Astrocyte (in vitro differentiated cells and primary cell): ENCODE measurements around the gene TIMMDC1. TPM values are rescaled to one million over a fixed set of nuclear protein-coding genes. Genes with fewer than 3 reads are reported as not detected.
A peak's percentile ranks its signal among the peaks of the same experiment; 100 is the strongest.
"Not testable (repeated sequence)": the region's sequence is repeated elsewhere in the genome, so short reads cannot be mapped to it uniquely, and the experiment has no call there.

Experiments used
- DNase-seq: peaks from one replicate; pipeline ENCODE4 v3.0.0-alpha.2; 2010; ENCODE audit warnings: low read depth
- FAIRE-seq: peaks from 2 replicates; lab custom pipeline; 2011; peaks lifted over from hg19 to GRCh38; lab: Jason Lieb, UNC
- H2AFZ ChIP-seq: 2 replicates; pipeline ENCODE4 v1.6.0; 2012; ENCODE audit warnings: low read depth, low read length, inconsistent platforms
- H3K27ac ChIP-seq: 2 replicates; pipeline ENCODE4 v1.5.1; 2011; ENCODE audit warnings: low read depth, low read length, inconsistent platforms
- H3K27me3 ChIP-seq: 2 replicates; pipeline ENCODE4 v1.6.0; 2011; ENCODE audit warnings: low read length, inconsistent platforms; ENCODE audit not compliant: insufficient read depth
- H3K36me3 ChIP-seq: 2 replicates; pipeline ENCODE4 v1.5.1; 2011; ENCODE audit warnings: low read length, inconsistent platforms; ENCODE audit not compliant: insufficient read depth
- H3K4me1 ChIP-seq: 2 replicates; pipeline ENCODE4 v1.5.1; 2011; ENCODE audit warnings: low read length, inconsistent platforms; ENCODE audit not compliant: insufficient read depth
- H3K4me2 ChIP-seq: 2 replicates; pipeline ENCODE4 v1.6.0; 2012; ENCODE audit warnings: low read length, inconsistent platforms
- H3K4me3 ChIP-seq: 2 replicates; pipeline ENCODE4 v1.5.1; 2011; ENCODE audit warnings: low read depth, mild to moderate bottlenecking, low read length, inconsistent platforms; ENCODE audit not compliant: insufficient read depth
- H3K79me2 ChIP-seq: 2 replicates; pipeline ENCODE4 v1.6.0; 2012; ENCODE audit warnings: mild to moderate bottlenecking, low read length, inconsistent platforms; ENCODE audit not compliant: insufficient read depth
- H3K9ac ChIP-seq: 2 replicates; pipeline ENCODE4 v1.6.0; 2012; ENCODE audit warnings: mild to moderate bottlenecking, low read length, inconsistent platforms
- H3K9me3 ChIP-seq: 2 replicates; pipeline ENCODE4 v1.5.1; 2012; ENCODE audit warnings: low read depth, mild to moderate bottlenecking, low read length, inconsistent platforms; ENCODE audit not compliant: insufficient read depth
- H4K20me1 ChIP-seq: 2 replicates; pipeline ENCODE4 v1.6.0; 2012; ENCODE audit warnings: low read length, inconsistent platforms; ENCODE audit not compliant: insufficient read depth
- H3K27ac Mint-ChIP-seq: one replicate; pipeline ENCODE4 v1.8.0; 2021; ENCODE audit warnings: mild to moderate bottlenecking, mixed read lengths; ENCODE audit not compliant: unreplicated experiment
- H3K27me3 Mint-ChIP-seq: one replicate; pipeline ENCODE4 v1.8.0; 2021; ENCODE audit warnings: low read depth, mixed read lengths; ENCODE audit not compliant: unreplicated experiment
- H3K36me3 Mint-ChIP-seq: one replicate; pipeline ENCODE4 v1.8.0; 2021; ENCODE audit warnings: low read depth, mixed read lengths; ENCODE audit not compliant: unreplicated experiment
- H3K4me1 Mint-ChIP-seq: one replicate; pipeline ENCODE4 v1.8.0; 2021; ENCODE audit warnings: low read depth, mixed read lengths; ENCODE audit not compliant: unreplicated experiment
- H3K4me3 Mint-ChIP-seq: one replicate; pipeline ENCODE4 v1.8.0; 2021; ENCODE audit warnings: mild to moderate bottlenecking, moderate library complexity, mixed read lengths; ENCODE audit not compliant: unreplicated experiment
- H3K9me3 Mint-ChIP-seq: one replicate; pipeline ENCODE4 v1.8.0; 2021; ENCODE audit warnings: mild to moderate bottlenecking, mixed read lengths; ENCODE audit not compliant: unreplicated experiment
- EZH2 ChIP-seq: IDR thresholded peaks from 2 replicates; pipeline ENCODE4 v1.6.1; 2012; ENCODE audit warnings: mild to moderate bottlenecking, low read length, inconsistent platforms; ENCODE audit not compliant: insufficient read depth
- total RNA-seq: library from RNA; stranded (reverse); gene quantifications from 2 replicates; pipeline ENCODE4 v1.2.1, GENCODE V29; 2021
- TF ChIP-seq, protein P1 (sequence below): IDR thresholded peaks from 2 replicates; pipeline ENCODE4 v1.5.1; 2011; ENCODE audit warnings: low read depth, mild to moderate bottlenecking, inconsistent platforms, low read length, moderate library complexity; ENCODE audit not compliant: insufficient read depth

The TIMMDC1 gene
- total RNA-seq, 1 donor from 2014 or later, result 109 TPM

DNA sequence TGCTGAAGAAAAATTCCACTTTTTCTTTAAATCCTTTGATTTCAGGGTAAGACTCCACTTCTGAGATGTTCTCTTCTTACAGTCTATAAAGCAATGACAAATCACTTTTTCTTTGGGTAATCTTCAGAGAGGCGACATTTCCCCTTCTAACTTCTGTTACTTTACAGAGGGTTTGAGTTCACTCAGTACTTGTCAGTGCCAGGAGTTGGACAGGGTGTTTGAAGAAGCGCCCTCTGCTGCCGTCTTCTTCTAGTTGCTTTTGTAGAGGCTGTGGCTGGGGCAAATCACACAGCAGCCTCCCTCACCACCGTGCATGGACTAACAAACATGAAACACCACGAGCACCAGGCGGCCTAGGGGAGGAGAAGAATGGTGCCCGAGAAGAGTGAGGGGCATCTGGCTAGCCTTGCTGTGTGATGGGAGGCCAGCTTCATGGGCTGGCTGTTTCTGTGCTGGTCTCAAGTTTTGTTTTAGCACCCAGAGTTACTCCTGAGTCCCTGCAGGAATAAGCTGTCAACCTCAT, 61.2 kb downstream of the TIMMDC1 start, which contains the start of gene CD80:
CD80 (minus strand) TSS at position 174 of the 523 bp plus-strand sequence. CDS start 1,886 bp downstream, outside the sequence.
- TF ChIP-seq EZH2, result no peak
- TF ChIP-seq, protein P1, sequence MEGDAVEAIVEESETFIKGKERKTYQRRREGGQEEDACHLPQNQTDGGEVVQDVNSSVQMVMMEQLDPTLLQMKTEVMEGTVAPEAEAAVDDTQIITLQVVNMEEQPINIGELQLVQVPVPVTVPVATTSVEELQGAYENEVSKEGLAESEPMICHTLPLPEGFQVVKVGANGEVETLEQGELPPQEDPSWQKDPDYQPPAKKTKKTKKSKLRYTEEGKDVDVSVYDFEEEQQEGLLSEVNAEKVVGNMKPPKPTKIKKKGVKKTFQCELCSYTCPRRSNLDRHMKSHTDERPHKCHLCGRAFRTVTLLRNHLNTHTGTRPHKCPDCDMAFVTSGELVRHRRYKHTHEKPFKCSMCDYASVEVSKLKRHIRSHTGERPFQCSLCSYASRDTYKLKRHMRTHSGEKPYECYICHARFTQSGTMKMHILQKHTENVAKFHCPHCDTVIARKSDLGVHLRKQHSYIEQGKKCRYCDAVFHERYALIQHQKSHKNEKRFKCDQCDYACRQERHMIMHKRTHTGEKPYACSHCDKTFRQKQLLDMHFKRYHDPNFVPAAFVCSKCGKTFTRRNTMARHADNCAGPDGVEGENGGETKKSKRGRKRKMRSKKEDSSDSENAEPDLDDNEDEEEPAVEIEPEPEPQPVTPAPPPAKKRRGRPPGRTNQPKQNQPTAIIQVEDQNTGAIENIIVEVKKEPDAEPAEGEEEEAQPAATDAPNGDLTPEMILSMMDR, result peak; percentile 11
- Histone ChIP-seq H3K27ac (no peak within 1 kb of the TSS), H3K4me3 (no peak within 1 kb of the TSS), H3K9ac (no peak within 1 kb of the TSS), H3K9me3 (no peaks in the 10 kb centered on the region), H2AFZ (no peak within 1 kb of the TSS), H3K4me1 (no peaks in the 10 kb centered on the region), H3K79me2 (no peaks in the 10 kb centered on the region), H3K27me3 (peaks cover 6% of the 10 kb centered on the region), H4K20me1 (no peaks in the 10 kb centered on the region), H3K36me3 (no peaks in the 10 kb centered on the region), H3K4me2 (no peak within 1 kb of the TSS)
- DNase-seq (peak; percentile 21), FAIRE-seq (no peak)
- Mint-ChIP-seq H3K27me3 (peaks cover 19% of the 10 kb centered on the region), H3K36me3 (no peaks in the 10 kb centered on the region), H3K27ac (no peak within 1 kb of the TSS), H3K4me1 (no peaks in the 10 kb centered on the region), H3K9me3 (no peaks in the 10 kb centered on the region), H3K4me3 (no peak within 1 kb of the TSS)

DNA sequence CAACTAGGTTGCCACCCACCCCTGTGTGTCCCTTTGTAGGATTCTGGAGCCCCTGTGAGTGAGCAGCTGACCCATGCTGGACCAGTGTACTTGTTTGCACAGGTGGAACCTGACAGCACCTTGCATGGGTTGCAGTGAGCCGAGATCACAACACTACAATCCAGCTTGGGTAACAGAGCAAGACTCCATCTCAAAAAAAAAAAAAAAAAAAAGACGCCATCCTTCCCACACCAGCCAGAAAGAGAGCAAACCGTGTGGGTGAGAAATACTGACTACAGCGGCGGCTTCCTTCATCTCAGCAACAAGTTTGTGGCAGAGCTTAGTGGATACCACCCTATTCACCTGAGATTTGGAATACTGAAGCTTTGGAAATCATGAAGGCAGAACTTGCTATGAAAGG, 61.8 kb downstream of the TIMMDC1 start:
- H2AFZ ChIP-seq, result no peak overlapping the region
- Mint-ChIP-seq H3K9me3 (no peaks in the 10 kb centered on the region), H3K27ac (no peak overlapping the region), H3K36me3 (no peaks in the 10 kb centered on the region), H3K4me3 (no peak overlapping the region), H3K4me1 (no peaks in the 10 kb centered on the region), H3K27me3 (peaks cover 13% of the 10 kb centered on the region)
- no peak overlapping the region for H3K4me2 ChIP-seq
- H3K9me3 ChIP-seq, result no peaks in the 10 kb centered on the region
- peaks cover 6% of the 10 kb centered on the region for H3K27me3 ChIP-seq
- DNase-seq (no peak), FAIRE-seq (no peak)
- no peak overlapping the region for H3K9ac ChIP-seq
- TF ChIP-seq, protein P1, result no peak
- no peak for TF ChIP-seq EZH2
- H3K4me1 ChIP-seq, result no peaks in the 10 kb centered on the region
- no peaks in the 10 kb centered on the region for H3K79me2 ChIP-seq
- no peaks in the 10 kb centered on the region for H4K20me1 ChIP-seq
- H3K36me3 ChIP-seq, result no peaks in the 10 kb centered on the region
- H3K4me3 ChIP-seq, result no peak overlapping the region
- H3K27ac ChIP-seq, result no peak overlapping the region

DNA sequence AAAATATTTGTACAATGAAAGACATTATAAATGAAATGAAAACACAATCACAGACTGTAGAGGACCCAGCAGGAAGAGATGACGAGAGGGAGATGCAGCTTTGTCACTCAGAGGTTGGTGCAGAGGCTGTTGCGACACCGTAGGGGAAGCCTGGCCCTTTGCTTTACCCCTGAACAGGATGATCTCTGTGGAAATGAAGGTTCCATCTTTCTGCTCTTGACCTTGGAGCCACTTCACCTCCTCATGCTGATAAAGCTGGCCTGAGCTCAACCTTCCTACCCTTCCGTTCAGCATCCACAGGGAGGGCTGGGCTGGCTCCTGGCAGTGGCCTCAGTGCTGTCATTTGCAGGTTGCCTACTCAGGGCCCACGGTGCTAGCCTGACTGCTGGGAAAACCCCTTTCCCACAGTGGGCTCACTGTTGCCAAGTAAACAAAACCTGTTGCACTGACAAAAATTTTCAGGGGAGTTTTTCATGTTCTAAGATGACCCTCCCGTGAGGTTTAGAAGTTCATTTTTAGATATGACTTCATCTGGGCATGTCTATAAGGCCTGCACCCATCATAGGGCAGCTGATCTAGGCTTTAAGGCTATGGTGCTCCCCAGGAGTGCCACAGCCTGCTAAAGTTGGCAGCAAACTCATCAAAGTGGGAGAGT, 64.1 kb downstream of the TIMMDC1 start:
- TF ChIP-seq EZH2, result no peak
- TF ChIP-seq, protein P1, result no peak

DNA sequence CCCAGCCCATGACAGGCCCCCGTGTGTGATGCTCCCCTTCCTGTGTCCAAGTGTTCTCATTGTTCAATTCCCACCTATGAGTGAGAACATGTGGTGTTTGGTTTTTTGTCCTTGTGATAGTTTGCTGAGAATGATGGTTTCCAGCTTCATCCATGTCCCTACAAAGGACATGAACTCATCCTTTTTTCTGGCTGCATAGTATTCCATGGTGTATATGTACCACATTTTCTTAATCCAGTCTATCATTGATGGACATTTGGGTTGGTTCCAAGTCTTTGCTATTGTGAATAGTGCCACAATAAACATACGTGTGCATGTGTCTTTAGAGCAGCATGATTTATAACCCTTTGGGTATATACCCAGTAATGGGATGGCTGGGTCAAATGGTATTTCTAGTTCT, 65.0 kb downstream of the TIMMDC1 start:
- H4K20me1 ChIP-seq, H3K4me3 Mint-ChIP-seq, H3K9ac ChIP-seq, H3K27me3 ChIP-seq, H3K4me1 ChIP-seq, FAIRE-seq, H3K9me3 ChIP-seq, H3K27ac ChIP-seq, H3K36me3 ChIP-seq, H3K4me1 Mint-ChIP-seq, H3K27me3 Mint-ChIP-seq, H3K4me2 ChIP-seq, H3K79me2 ChIP-seq, H3K27ac Mint-ChIP-seq, H3K9me3 Mint-ChIP-seq, H2AFZ ChIP-seq, H3K4me3 ChIP-seq, DNase-seq, H3K36me3 Mint-ChIP-seq: not testable (repeated sequence)

More for the DNA sequence above, 64.1 kb downstream of the TIMMDC1 start:
- no peak overlapping the region for H3K4me2 ChIP-seq
- no peaks in the 10 kb centered on the region for H3K36me3 ChIP-seq
- Mint-ChIP-seq H3K9me3 (peaks cover 3% of the 10 kb centered on the region), H3K4me1 (no peaks in the 10 kb centered on the region), H3K27me3 (peaks cover 9% of the 10 kb centered on the region), H3K4me3 (no peak overlapping the region), H3K36me3 (no peaks in the 10 kb centered on the region), H3K27ac (no peak overlapping the region)
- no peak for DNase-seq
- H4K20me1 ChIP-seq, result no peaks in the 10 kb centered on the region
- no peak overlapping the region for H2AFZ ChIP-seq
- no peaks in the 10 kb centered on the region for H3K4me1 ChIP-seq
- H3K27me3 ChIP-seq, result peaks cover 2% of the 10 kb centered on the region
- H3K9ac ChIP-seq, result no peak overlapping the region
- FAIRE-seq, result no peak
- no peak overlapping the region for H3K27ac ChIP-seq
- no peaks in the 10 kb centered on the region for H3K9me3 ChIP-seq
- no peak overlapping the region for H3K4me3 ChIP-seq
- no peaks in the 10 kb centered on the region for H3K79me2 ChIP-seq
